DOHH2 (cell line): ENCODE results near the gene SPECC1L.
"Not testable (repeated sequence)": the region's sequence is repeated elsewhere in the genome, so short reads cannot be mapped to it uniquely, and the experiment has no call there.

Experiments
- EZH2phosphoT487 ChIP-seq: fragments of 200-600 bp; sonication (generic); IDR thresholded peaks from 2 replicates; pipeline ENCODE4 v1.6.1; 2017; ENCODE audit warnings: borderline replicate concordance, mild to moderate bottlenecking, antibody characterized with exemption, low read length, moderate library complexity, mixed read lengths
- TF ChIP-seq, protein P1 (sequence below): fragments of 200-600 bp; sonication (generic); IDR thresholded peaks from one replicate; pipeline ENCODE4 v1.5.1; 2014; ENCODE audit warnings: antibody characterized with exemption, mild to moderate bottlenecking, low read depth, low read length; ENCODE audit not compliant: poor library complexity, severe bottlenecking

DNA sequence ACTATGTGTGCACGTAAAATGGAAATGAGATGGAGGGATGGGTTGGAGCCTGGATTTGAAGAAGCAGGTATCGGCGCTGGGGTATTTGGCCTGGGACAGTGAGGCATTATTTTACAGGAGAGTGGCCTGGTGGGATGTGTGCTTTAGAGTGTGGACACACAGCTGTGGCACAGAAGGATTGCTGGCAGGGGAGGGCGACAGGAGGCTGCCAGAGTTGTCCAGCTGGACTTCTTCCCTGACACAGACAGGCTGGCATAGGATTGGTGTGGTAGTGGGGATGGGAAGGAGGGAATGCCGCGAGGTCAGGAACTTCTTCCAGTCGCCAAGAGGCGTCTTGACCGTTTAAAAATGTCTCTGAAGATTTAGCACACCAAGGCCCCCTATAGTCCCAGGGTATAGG, 16.6 kb downstream of the SPECC1L start:
- TF ChIP-seq, protein P1, sequence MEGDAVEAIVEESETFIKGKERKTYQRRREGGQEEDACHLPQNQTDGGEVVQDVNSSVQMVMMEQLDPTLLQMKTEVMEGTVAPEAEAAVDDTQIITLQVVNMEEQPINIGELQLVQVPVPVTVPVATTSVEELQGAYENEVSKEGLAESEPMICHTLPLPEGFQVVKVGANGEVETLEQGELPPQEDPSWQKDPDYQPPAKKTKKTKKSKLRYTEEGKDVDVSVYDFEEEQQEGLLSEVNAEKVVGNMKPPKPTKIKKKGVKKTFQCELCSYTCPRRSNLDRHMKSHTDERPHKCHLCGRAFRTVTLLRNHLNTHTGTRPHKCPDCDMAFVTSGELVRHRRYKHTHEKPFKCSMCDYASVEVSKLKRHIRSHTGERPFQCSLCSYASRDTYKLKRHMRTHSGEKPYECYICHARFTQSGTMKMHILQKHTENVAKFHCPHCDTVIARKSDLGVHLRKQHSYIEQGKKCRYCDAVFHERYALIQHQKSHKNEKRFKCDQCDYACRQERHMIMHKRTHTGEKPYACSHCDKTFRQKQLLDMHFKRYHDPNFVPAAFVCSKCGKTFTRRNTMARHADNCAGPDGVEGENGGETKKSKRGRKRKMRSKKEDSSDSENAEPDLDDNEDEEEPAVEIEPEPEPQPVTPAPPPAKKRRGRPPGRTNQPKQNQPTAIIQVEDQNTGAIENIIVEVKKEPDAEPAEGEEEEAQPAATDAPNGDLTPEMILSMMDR, result not testable (repeated sequence)
- not testable (repeated sequence) for TF ChIP-seq EZH2phosphoT487
